Stimulated activated naive CD8-positive, alpha-beta T cell treated with anti-CD3 and anti-CD28 coated beads, Interleukin-15, Interleukin-2, amounts not matched to agents 100 ng/mL and 50 ng/mL, for 24 hours (primary cell): ENCODE data around the gene NAT8L.

Experiments
- H3K27ac Mint-ChIP-seq: one replicate; pipeline ENCODE4 v1.8.0; 2021; ENCODE audit warnings: mild to moderate bottlenecking, mixed read lengths
- H3K27me3 Mint-ChIP-seq: one replicate; pipeline ENCODE4 v1.8.0; 2021; ENCODE audit warnings: mixed read lengths
- H3K36me3 Mint-ChIP-seq: one replicate; pipeline ENCODE4 v1.8.0; 2021; ENCODE audit warnings: low read depth, mixed read lengths
- H3K4me1 Mint-ChIP-seq: one replicate; pipeline ENCODE4 v1.8.0; 2021; ENCODE audit warnings: low read depth, mixed read lengths
- H3K4me3 Mint-ChIP-seq: one replicate; pipeline ENCODE4 v1.8.0; 2021; ENCODE audit warnings: mild to moderate bottlenecking, mixed read lengths
- H3K9me3 Mint-ChIP-seq: one replicate; pipeline ENCODE4 v1.8.0; 2021; ENCODE audit warnings: mixed read lengths

The NAT8L gene

DNA sequence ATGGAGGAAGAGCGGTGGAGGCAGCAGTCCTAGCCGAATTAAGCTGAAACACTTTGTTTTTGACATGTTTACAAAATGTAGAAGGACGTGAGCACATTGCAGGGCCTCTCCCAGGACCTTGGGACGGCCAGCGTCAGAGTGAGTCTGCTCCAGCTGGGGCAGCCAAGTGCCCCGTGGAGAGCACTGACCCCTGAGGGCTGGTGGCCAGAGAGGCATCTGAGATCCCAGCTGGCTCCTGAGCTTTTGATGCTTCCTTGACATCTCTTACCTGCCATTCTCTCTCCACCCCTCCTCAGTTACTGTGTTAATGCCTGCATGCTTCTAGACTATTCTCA, 24.7 kb downstream of the NAT8L start:
- Mint-ChIP-seq H3K9me3 (no peaks in the 10 kb centered on the region), H3K4me3 (no peak overlapping the region), H3K27ac (no peak overlapping the region), H3K4me1 (no peaks in the 10 kb centered on the region), H3K36me3 (no peaks in the 10 kb centered on the region), H3K27me3 (no peaks in the 10 kb centered on the region)

DNA sequence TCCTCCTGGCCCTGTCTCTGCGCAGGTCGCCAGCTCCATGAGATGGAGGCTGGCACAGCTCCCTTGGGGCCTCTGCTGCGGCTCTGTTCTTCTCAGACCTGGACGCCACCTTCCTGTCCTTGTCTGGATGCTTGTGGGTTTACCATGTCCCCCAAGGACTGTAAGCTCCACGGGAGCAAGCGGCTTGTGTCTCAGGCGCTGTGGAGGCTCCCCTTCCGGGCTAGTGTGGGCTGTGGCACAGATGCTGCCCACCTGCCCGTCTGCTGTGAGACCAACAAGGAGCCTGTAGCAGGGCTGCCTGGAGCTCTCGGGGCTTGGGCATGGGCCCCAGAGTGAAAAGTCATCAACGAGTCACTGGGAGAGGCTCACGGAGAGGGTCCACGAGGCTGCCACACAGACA, 25.2 kb downstream of the NAT8L start:
- H3K27me3 Mint-ChIP-seq, result no peaks in the 10 kb centered on the region
- H3K9me3 Mint-ChIP-seq, result no peaks in the 10 kb centered on the region
- H3K4me1 Mint-ChIP-seq, result no peaks in the 10 kb centered on the region
- H3K4me3 Mint-ChIP-seq, result no peak overlapping the region
- H3K36me3 Mint-ChIP-seq, result no peaks in the 10 kb centered on the region
- H3K27ac Mint-ChIP-seq, result no peak overlapping the region

DNA sequence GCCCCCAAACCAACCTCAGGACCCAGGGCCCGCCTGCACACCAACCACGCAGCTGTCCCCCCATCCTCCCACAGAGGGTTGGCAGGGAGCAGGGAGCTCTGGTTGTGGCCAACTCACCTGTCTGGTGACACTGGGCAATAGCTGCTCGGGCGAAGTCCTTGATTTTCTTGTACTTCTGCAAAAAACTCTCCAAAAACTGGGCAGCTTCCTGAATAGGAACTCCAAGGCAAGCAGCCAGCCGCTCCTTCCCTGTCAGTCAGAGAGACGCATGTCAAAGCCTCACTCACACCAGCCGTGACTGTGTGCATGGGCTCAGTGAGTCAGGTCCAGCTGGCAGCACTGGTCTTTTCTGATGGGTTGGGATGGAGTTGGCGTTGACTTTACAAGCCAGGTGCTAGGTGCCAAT, 26.4 kb downstream of the NAT8L start:
- no peak overlapping the region for H3K4me3 Mint-ChIP-seq
- H3K4me1 Mint-ChIP-seq, result no peaks in the 10 kb centered on the region
- no peaks in the 10 kb centered on the region for H3K27me3 Mint-ChIP-seq
- no peak overlapping the region for H3K27ac Mint-ChIP-seq
- no peaks in the 10 kb centered on the region for H3K9me3 Mint-ChIP-seq
- no peaks in the 10 kb centered on the region for H3K36me3 Mint-ChIP-seq

DNA sequence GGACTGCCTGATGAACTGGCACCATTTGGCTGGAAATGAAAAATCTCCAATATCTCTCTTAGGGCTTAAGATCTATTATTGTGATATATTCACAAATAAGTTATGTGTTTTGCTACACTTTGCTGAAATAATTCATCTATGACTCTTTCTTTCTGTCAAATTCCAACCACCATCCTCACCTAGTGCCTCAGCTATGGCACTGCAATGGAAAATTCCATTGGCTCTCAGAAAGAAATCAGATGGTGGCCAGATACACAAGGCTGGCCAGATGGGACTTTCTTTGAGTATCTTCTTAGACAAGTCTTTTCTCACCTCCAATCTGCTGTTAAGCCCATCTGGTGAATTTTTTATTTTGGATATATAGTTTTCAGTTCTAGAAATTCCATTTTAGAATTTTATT, 28.0 kb downstream of the NAT8L start:
- no peaks in the 10 kb centered on the region for H3K9me3 Mint-ChIP-seq
- no peak overlapping the region for H3K27ac Mint-ChIP-seq
- H3K36me3 Mint-ChIP-seq, result no peaks in the 10 kb centered on the region
- H3K27me3 Mint-ChIP-seq, result no peaks in the 10 kb centered on the region
- no peak overlapping the region for H3K4me3 Mint-ChIP-seq
- H3K4me1 Mint-ChIP-seq, result no peaks in the 10 kb centered on the region

DNA sequence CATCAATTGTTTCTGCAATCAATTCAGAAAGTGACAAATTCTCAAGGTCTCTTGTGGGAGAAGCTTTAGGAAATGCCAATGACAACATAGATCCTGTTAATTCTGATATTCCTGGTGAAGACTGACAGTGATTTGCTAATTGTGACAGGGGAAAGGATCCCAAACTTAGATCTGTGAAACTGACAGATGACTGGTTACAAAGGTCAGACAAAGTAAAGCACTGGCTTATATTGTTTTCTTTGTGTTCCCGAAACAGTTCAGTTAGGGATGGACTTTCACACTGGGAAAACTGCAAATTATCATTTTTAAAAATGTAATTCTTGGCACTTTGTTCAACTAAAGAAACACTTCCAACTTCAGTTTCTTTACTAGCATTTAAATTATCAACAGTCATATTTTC, 30.1 kb downstream of the NAT8L start:
- H3K27me3 Mint-ChIP-seq, result no peaks in the 10 kb centered on the region
- no peak overlapping the region for H3K4me3 Mint-ChIP-seq
- no peaks in the 10 kb centered on the region for H3K4me1 Mint-ChIP-seq
- no peak overlapping the region for H3K27ac Mint-ChIP-seq
- H3K9me3 Mint-ChIP-seq, result no peaks in the 10 kb centered on the region
- H3K36me3 Mint-ChIP-seq, result no peaks in the 10 kb centered on the region

DNA sequence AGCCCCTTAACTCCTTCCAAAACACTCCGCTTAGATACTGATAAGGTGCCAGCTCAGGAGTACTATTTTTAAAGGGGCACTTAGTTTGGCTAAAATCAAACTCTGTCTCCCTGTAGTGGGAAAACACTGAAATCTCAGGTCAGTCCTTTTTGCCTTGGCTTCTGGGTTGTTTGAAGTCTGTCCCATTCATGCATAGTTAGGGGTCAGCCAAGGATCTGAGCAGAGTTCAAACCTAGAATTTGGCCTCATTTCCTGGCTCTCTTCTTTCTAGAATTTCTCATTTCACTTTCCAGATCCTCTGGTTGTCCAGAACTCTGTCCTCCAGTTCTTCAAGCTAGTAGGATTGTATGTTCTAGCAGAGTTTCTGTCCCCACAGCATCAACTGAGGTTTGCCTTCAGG, 31.5 kb downstream of the NAT8L start:
- Mint-ChIP-seq H3K4me1 (no peaks in the 10 kb centered on the region), H3K36me3 (no peaks in the 10 kb centered on the region), H3K4me3 (no peak overlapping the region), H3K27ac (no peak overlapping the region), H3K27me3 (no peaks in the 10 kb centered on the region), H3K9me3 (no peaks in the 10 kb centered on the region)

DNA sequence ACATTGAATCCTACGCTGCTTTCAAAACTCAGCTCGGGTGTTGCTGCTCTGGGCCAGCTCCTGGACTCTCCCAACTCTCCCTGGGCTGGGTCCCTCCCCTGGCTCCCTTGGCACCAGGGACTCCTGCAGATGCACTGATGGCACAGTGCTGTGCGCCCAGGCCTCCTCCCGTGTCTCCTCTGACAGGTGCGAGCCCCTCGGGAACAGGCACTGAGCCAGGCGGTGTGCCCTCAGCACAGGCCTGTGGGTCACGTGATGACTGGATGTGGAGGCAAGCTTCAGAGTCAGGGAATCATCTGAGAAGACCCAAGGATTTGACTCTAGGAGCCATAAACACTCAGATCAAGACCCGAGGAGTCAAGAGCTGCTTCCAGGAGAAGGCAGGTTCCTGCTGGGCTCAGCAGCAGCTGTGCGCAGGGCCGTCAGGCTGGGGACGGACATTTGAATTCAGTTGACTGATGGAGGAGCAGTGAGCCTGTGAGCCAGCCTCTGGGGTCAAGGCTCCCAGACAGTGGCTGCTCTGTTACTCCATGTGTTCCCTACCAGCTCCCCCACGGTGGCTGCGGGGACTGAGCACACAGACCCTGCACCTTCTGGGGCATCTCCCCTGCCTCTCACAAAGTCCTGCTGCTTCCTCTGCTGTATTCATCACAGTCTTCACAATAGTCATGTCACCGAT, 33.0 kb downstream of the NAT8L start:
- Mint-ChIP-seq H3K4me1 (no peaks in the 10 kb centered on the region), H3K27ac (peak overlapping the region; percentile 45)

DNA sequence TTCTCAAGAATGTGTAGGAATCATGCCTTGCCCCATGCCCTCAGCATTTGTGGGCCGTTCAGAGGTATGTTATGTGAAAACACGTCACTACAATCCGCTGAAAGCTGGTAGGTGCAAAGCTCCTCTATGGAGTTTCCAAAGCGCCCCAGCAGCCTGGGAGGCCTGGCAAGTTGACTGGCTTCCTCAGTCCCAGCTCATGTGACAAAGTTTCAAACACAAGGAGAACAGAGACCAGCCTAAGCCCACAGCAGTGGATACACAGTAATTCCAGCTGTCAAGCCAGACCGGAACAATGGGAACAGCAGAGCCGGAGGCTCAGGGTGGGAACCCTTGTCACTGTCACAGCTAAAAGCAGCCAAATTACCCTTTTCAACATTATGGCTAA, 33.5 kb downstream of the NAT8L start:
- H3K9me3 Mint-ChIP-seq, result peaks cover 8% of the 10 kb centered on the region
- peaks cover 6% of the 10 kb centered on the region for H3K27me3 Mint-ChIP-seq
- no peak overlapping the region for H3K27ac Mint-ChIP-seq
- no peak overlapping the region for H3K4me3 Mint-ChIP-seq
- H3K4me1 Mint-ChIP-seq, result no peaks in the 10 kb centered on the region
- peaks cover 9% of the 10 kb centered on the region for H3K36me3 Mint-ChIP-seq

More for the DNA sequence above, 33.0 kb downstream of the NAT8L start:
- Mint-ChIP-seq H3K9me3 (peaks cover 8% of the 10 kb centered on the region), H3K4me3 (no peak overlapping the region), H3K27me3 (peaks cover 6% of the 10 kb centered on the region), H3K36me3 (peaks cover 9% of the 10 kb centered on the region)

DNA sequence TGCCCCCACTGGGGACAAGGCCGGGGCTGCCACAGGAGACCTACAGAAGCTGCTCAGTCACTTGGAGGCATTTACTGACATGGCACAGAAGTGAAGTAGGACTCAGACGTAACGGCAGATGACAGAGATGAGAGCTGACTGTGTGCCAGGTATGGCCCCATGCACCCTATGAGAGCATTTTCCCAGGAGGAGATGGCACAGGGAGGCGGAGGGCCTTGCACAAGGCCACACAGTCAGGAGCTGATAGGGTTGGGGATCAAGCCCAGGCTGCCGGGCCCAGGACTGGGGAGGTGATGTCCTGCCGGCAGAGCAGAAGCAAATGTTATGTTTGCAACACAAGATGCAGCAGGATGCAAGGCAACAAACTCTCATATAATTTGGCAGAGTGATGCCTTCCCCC, 34.1 kb downstream of the NAT8L start:
- H3K27ac Mint-ChIP-seq, result no peak overlapping the region
- H3K9me3 Mint-ChIP-seq, result peaks cover 8% of the 10 kb centered on the region
- no peaks in the 10 kb centered on the region for H3K4me1 Mint-ChIP-seq
- H3K4me3 Mint-ChIP-seq, result no peak overlapping the region
- peaks cover 9% of the 10 kb centered on the region for H3K36me3 Mint-ChIP-seq
- H3K27me3 Mint-ChIP-seq, result peaks cover 6% of the 10 kb centered on the region

DNA sequence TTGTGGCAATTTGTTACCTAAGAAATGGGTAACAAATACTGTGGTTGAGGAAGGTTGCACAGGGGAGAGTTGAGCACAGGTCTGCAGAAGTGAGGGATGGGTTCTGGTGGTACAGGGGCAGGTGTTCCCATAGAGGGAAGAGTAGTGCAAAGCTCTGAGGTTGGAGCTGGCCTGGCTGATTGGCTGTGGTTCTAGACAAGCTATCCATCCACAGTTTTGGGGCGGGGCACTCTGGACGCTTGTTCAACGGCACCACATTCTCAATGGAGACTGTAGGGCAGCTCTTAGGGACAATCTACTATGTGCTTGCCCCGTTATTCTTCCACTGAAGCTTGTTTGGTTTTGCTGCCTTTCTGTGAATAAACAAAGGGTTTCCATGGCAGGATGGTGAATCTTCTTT, 35.4 kb downstream of the NAT8L start:
- peaks cover 6% of the 10 kb centered on the region for H3K27me3 Mint-ChIP-seq
- peaks cover 9% of the 10 kb centered on the region for H3K36me3 Mint-ChIP-seq
- H3K27ac Mint-ChIP-seq, result no peak overlapping the region
- H3K9me3 Mint-ChIP-seq, result peaks cover 8% of the 10 kb centered on the region
- H3K4me3 Mint-ChIP-seq, result no peak overlapping the region
- no peaks in the 10 kb centered on the region for H3K4me1 Mint-ChIP-seq

DNA sequence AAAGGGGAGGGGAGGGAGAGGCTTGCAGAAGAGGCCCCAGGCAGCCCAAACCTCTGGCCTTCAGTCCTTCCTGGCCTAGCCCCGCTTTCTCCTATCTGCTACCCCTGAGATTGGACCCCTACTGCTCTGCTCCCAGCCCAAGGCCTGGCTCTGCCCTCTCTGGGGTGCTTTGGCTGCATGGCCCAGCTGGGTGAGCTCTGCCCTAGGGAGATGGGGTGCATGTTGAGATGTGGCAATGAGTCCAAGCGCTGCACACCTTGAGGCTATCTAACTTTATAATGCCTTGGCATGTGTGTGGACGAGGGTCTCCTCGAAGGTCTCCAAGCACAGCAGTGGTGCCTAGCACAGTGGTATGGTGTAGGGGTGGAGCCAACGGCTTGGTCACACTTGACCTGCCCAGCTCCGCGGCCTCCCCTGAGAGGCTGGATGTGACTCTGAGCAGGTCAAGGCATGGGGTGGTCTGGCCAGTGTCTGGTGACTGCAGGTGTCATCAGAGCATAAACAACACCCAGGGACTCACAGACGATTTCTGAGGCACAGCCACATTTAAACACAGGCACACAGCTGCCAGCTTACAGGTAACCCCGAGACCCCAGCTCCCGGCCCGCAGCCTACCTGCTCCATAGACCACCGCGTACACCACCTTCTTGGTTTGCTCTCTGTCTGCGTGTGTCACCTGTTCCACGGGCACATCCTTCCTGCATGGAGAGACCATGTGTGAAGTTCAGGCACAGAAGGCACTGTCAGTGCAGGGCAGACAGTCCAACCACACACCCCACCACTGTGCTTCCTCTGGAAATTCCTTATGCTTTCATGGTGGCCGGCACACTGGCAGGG, 36.3 kb downstream of the NAT8L start:
- Mint-ChIP-seq H3K36me3 (peaks cover 9% of the 10 kb centered on the region), H3K9me3 (peaks cover 8% of the 10 kb centered on the region), H3K27me3 (peaks cover 6% of the 10 kb centered on the region), H3K4me3 (no peak overlapping the region), H3K4me1 (no peaks in the 10 kb centered on the region), H3K27ac (no peak overlapping the region)

DNA sequence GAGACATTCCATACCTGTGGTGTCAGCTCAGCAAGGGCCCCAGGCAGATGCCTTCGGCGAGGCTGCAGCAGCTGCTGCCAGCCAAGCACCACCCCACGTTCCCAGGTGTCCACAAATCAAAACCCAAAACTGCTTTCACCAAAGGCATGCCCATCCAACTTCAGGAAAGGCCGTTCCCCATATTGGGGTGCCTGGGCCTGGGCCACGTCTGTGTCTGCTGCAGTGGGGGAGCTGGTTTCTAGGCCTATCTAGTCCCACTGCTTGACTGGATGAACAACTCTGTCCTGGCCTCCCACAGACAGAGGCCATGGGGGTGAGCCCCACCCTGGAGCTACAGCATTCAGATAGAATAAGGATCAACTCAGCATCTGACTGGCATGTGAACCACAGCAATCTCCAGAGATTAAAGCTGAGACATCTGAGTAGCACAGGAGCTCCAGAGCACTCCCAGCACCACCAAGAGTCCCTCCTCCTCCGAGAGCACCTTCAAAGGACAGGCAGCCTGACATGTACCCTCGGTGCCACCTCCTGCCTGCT, 37.0 kb downstream of the NAT8L start:
- peaks cover 8% of the 10 kb centered on the region for H3K9me3 Mint-ChIP-seq
- no peaks in the 10 kb centered on the region for H3K4me1 Mint-ChIP-seq
- peaks cover 10% of the 10 kb centered on the region for H3K27me3 Mint-ChIP-seq
- no peak overlapping the region for H3K4me3 Mint-ChIP-seq
- H3K36me3 Mint-ChIP-seq, result peaks cover 9% of the 10 kb centered on the region
- H3K27ac Mint-ChIP-seq, result no peak overlapping the region

DNA sequence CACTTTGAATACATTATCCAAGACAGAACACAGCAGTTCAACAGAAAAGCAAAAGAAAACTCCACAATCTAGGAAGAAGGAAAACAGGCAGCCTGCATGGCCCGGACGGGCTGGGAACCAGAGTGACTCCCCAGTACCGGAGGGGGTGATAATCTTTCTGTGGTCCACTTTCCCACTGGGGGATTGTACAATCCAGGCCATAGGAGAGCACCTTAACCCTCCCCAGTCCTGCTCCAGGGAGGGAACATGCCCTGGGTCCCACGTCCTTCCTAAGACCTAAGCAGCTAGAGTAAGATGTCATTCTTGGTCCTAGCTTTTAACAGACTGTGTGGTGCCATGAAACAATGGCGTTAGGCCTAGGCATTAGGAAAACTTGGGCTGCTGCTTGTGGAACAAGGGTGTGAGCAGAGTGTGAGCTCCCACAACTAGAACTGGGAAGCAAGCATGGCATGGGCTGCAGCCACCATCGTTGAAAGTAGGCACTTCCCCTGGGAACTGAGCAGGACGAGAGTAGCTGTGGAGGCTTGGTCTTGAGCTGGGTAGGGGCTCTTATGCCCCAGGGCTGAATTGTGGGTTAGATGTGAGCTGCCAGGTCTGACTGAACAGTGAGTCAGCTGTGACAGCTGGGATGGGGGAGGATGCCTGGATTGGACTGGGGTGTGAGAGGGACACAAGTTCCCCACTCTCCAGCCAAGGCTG, 42.4 kb downstream of the NAT8L start:
- Mint-ChIP-seq H3K4me3 (no peak overlapping the region), H3K4me1 (no peaks in the 10 kb centered on the region), H3K9me3 (peaks cover 20% of the 10 kb centered on the region), H3K27me3 (peaks cover 8% of the 10 kb centered on the region), H3K27ac (no peak overlapping the region), H3K36me3 (peaks cover 11% of the 10 kb centered on the region)

DNA sequence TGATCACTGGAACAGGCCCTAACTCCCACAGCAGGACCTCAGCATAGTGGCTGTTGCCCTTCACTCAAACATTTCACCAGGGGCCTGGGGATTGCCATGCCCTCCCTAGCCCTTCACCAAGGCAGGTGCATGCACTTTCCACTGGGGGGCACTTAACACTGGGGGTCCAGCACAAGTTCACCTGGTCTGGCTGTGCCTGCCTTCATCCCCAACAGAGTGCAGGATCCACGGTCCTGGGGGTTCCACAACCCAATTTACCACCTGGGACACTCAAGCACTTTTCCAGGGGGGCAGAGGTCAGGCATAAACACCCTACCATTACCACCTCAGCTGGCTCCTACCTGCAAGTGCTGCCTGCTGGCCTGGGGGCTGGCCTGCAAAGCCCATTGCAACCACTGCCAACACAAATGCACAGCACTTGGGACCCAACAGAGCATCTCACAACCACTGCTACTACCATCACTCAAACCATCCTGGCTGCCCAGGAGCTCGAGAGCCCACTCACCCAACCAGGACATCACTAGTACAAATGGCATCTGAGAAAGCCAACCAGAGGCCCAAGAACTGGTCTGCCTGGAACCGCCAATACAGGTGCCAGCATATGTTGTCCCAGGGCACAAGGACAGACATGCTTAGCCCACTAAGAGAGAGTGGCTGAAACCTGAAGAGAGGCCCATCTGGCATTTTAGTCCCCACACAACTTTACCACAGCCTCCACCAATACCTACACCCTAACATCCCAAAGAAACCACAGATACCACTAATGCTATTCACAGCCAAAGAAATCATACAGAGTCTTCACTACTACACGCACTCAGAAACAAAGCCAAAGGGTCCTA, 43.1 kb downstream of the NAT8L start:
- H3K4me1 Mint-ChIP-seq, result no peaks in the 10 kb centered on the region
- H3K9me3 Mint-ChIP-seq, result peaks cover 15% of the 10 kb centered on the region
- H3K27ac Mint-ChIP-seq, result no peak overlapping the region
- H3K36me3 Mint-ChIP-seq, result peaks cover 4% of the 10 kb centered on the region
- peaks cover 5% of the 10 kb centered on the region for H3K27me3 Mint-ChIP-seq
- H3K4me3 Mint-ChIP-seq, result no peak overlapping the region
